Natural killer cell (primary cell): ENCODE results near the gene TMEM130. TPM values are rescaled to one million over a fixed set of nuclear protein-coding genes. Genes with fewer than 3 reads are reported as not detected.

Experiments used
- ATAC-seq, 3 donors: fragments of 150-1000 bp in 2 of 3; fragments of 200-7000 bp in 1 of 3; cut with Tn5 transposase; 1 replicate in 1 of 3; 2 replicates in 2 of 3; pipeline ENCODE4 v1.10.0; 2021; ENCODE audit warnings: mild to moderate bottlenecking in 2 of 3, moderate library complexity in 2 of 3
- DNase-seq, 2 donors: peaks; one replicate each; pipeline versions ENCODE4 v3.0.0 to v3.0.0-alpha.2; 2013 to 2021; ENCODE audit warnings: mixed read lengths in 1 of 2
- H3K27ac ChIP-seq: one replicate; pipeline ENCODE4 v1.5.1; 2013; ENCODE audit warnings: mild to moderate bottlenecking, low read length
- H3K27me3 ChIP-seq: one replicate; pipeline ENCODE4 v1.6.1; 2013; ENCODE audit warnings: low read length; ENCODE audit not compliant: control insufficient read depth, insufficient read depth
- H3K36me3 ChIP-seq: one replicate; pipeline ENCODE4 v1.6.1; 2013; ENCODE audit warnings: low read length; ENCODE audit not compliant: control insufficient read depth, insufficient read depth
- H3K4me1 ChIP-seq: one replicate; pipeline ENCODE4 v1.6.1; 2013; ENCODE audit warnings: low read length; ENCODE audit not compliant: control insufficient read depth, insufficient read depth
- H3K4me3 ChIP-seq: one replicate; pipeline ENCODE4 v1.5.1; 2013; ENCODE audit warnings: low read length
- H3K9me3 ChIP-seq: one replicate; pipeline ENCODE4 v1.6.1; 2013; ENCODE audit warnings: low read length; ENCODE audit not compliant: control insufficient read depth, insufficient read depth
- H3K27ac Mint-ChIP-seq, 2 donors: one replicate each; pipeline ENCODE4 v1.8.0; 2022; ENCODE audit warnings: mild to moderate bottlenecking in 2 of 2, mixed read lengths in 2 of 2, moderate library complexity in 1 of 2
- H3K27me3 Mint-ChIP-seq, 2 donors: one replicate each; pipeline ENCODE4 v1.8.0; 2022; ENCODE audit warnings: low read depth in 2 of 2, mixed read lengths in 2 of 2
- H3K36me3 Mint-ChIP-seq: one replicate; pipeline ENCODE4 v1.8.0; 2022; ENCODE audit warnings: mixed read lengths
- H3K4me1 Mint-ChIP-seq, 2 donors: one replicate each; pipeline ENCODE4 v1.8.0; 2022; ENCODE audit warnings: mixed read lengths in 2 of 2
- H3K4me3 Mint-ChIP-seq: one replicate; pipeline ENCODE4 v1.8.0; 2022; ENCODE audit warnings: mild to moderate bottlenecking, moderate library complexity, mixed read lengths
- H3K9me3 Mint-ChIP-seq, 2 donors: one replicate each; pipeline ENCODE4 v1.8.0; 2022; ENCODE audit warnings: mixed read lengths in 2 of 2
- WGBS: methylation state at CpG from one replicate; pipeline ENCODE4 v1.1.7; 2013; ENCODE audit warnings: missing lambda C conversion rate; ENCODE audit not compliant: insufficient coverage; 5-methylcytosine and 5-hydroxymethylcytosine counted together
- intact Hi-C: fragments of 100-400 bp; cut with micrococcal nuclease; formaldehyde crosslinking; loops from one replicate; pipeline ENCODE4 v1.14.2; 2022
- total RNA-seq, 4 donors: library from RNA; stranded (reverse); fragments of 120-200 nt in 1 of 4; gene quantifications; one replicate each; pipeline versions ENCODE4 v1.2.3 to v1.2.4, GENCODE V29; 2013 to 2022
- TF ChIP-seq, protein P1 (sequence below): fragments of 200-600 bp; IDR thresholded peaks from one replicate; pipeline ENCODE4 v1.8.0; 2022; ENCODE audit warnings: antibody characterized with exemption

Gene TMEM130
- total RNA-seq, 3 donors from 2014 or later (not counting 1 experiment from before 2014, with no cell fraction given), result not detected

DNA sequence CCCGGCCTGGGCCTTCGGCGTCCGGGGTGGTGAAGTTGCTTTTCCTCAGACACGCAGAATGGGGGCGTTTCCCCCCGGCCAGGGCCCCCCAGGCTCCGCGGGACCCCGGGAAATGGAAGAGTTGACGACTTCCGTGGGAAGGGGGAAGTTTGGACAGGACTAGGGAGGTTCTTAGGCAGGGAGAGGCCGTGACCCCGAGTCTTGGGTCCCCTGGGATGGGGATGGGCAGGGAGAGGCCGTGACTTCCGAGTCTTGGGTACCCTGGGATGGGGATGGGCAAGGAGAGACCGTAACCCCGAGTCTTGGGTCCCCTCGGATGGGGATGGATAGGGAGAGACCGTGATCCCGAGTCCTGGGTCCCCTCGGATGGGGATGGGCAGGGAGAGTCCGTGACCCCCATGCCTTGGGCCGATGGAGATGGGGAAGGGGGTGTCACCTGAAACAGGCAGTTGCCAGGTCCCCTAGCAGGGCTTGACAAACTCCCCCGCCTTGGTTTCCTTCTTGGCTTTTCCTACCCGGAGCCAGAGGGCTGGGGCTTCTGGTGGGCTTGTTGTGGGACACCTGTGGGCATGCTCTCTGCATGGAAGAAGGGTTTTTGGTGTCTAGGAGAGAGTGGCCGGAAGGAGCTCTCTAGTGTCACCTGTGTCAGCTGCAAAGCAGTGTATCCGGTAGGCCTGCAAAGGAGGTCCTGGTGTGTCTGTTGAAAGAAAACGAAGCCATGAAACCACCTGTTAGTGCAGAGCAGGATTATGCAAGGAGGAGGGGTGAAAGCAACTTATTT is 9.6 kb upstream of the TMEM130 start:
- intact Hi-C loops, result no loop called here
- peak overlapping the region; percentile 85 to 91 for H3K27ac Mint-ChIP-seq
- TF ChIP-seq, protein P1, sequence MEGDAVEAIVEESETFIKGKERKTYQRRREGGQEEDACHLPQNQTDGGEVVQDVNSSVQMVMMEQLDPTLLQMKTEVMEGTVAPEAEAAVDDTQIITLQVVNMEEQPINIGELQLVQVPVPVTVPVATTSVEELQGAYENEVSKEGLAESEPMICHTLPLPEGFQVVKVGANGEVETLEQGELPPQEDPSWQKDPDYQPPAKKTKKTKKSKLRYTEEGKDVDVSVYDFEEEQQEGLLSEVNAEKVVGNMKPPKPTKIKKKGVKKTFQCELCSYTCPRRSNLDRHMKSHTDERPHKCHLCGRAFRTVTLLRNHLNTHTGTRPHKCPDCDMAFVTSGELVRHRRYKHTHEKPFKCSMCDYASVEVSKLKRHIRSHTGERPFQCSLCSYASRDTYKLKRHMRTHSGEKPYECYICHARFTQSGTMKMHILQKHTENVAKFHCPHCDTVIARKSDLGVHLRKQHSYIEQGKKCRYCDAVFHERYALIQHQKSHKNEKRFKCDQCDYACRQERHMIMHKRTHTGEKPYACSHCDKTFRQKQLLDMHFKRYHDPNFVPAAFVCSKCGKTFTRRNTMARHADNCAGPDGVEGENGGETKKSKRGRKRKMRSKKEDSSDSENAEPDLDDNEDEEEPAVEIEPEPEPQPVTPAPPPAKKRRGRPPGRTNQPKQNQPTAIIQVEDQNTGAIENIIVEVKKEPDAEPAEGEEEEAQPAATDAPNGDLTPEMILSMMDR, result peak; percentile 58

DNA sequence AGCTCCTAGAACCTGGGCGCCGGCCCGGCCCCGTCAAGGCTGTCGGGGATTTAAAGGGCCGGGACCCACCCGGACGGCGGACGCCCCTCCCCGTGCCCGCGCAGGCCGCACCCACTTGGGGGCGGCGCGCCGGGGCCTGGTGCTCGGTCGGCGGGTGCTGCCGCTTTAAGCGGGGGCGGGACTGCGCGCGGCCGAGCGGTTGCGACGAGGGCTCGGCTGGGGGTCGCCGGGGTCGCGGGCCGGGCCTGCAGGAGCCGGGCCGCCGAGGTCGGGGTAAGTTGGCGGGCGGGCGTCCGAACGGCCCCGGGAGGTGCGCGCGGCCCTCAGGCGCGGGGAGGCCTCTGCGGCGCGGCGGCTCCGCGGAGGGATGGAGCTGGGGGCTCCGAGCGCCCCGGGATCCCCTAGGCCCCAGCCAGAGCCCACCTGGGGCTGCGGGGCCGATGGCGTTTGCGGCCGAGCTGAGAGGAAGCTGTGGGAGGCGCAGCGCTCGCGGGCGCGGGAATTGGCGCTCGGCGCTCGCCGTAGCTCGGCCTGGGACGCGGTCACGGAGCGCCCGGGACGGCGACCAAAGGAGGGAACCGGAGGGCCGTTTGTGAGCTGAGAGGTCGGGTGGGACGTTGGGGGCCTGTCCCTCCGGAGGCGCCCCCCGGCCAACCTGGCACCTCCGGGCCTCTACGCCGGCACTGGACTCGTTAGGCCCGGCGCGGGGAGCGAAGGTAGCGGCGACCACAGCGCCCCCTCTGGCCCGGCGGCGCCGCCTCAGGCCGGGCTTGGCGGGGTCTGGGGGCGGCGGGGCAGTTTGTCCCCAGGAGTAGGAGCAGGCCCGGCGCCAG is 8.8 kb upstream of the TMEM130 start, which contains the start of gene TRRAP:
Gene TRRAP (plus strand): TSS at position 168 of the 833 bp plus-strand sequence. CDS start 2,619 bp downstream, outside the sequence.
- Histone ChIP-seq H3K9me3 (no peaks in the 10 kb centered on the region), H3K36me3 (peaks cover 22% of the 10 kb centered on the region), H3K4me1 (peaks cover 23% of the 10 kb centered on the region), H3K27me3 (no peaks in the 10 kb centered on the region), H3K4me3 (peak within 1 kb of the TSS; percentile 93), H3K27ac (peak within 1 kb of the TSS; percentile 86)
- no peaks in the 10 kb centered on the region for H3K27me3 Mint-ChIP-seq
- DNase-seq, result peak; percentile 80 to 86
- peak within 1 kb of the TSS; percentile 85 to 91 for H3K27ac Mint-ChIP-seq
- peak within 1 kb of the TSS; percentile 92 for H3K4me3 Mint-ChIP-seq
- no peaks in the 10 kb centered on the region for H3K36me3 Mint-ChIP-seq
- WGBS, result under 1% methylated on average over 113 of the region's 113 CpGs
- ATAC-seq, result peak; percentile 74 to 88 (median 75)
- TF ChIP-seq, protein P1, result peak; percentile 98
- no peaks in the 10 kb centered on the region for H3K9me3 Mint-ChIP-seq
- peaks cover 9 to 20% of the 10 kb centered on the region in 2 donors for H3K4me1 Mint-ChIP-seq
- intact Hi-C loops, result no loop called here

More for the DNA sequence above, 9.6 kb upstream of the TMEM130 start:
- no peaks in the 10 kb centered on the region for H3K27me3 Mint-ChIP-seq
- DNase-seq, result peak; percentile 44 to 88
- H3K4me3 ChIP-seq, result peak overlapping the region; percentile 93
- H3K9me3 ChIP-seq, result no peaks in the 10 kb centered on the region
- H3K27ac ChIP-seq, result peak overlapping the region; percentile 86
- H3K4me1 ChIP-seq, result peaks cover 23% of the 10 kb centered on the region
- H3K27me3 ChIP-seq, result no peaks in the 10 kb centered on the region
- peak; percentile 66 to 77 (median 71) for ATAC-seq
- H3K4me1 Mint-ChIP-seq, result peaks cover 9 to 20% of the 10 kb centered on the region in 2 donors
- H3K36me3 ChIP-seq, result peaks cover 28% of the 10 kb centered on the region
- WGBS, result 0% methylated on average over 29 of the region's 29 CpGs
- no peaks in the 10 kb centered on the region for H3K36me3 Mint-ChIP-seq
- no peaks in the 10 kb centered on the region for H3K9me3 Mint-ChIP-seq
- H3K4me3 Mint-ChIP-seq, result peak overlapping the region; percentile 92

DNA sequence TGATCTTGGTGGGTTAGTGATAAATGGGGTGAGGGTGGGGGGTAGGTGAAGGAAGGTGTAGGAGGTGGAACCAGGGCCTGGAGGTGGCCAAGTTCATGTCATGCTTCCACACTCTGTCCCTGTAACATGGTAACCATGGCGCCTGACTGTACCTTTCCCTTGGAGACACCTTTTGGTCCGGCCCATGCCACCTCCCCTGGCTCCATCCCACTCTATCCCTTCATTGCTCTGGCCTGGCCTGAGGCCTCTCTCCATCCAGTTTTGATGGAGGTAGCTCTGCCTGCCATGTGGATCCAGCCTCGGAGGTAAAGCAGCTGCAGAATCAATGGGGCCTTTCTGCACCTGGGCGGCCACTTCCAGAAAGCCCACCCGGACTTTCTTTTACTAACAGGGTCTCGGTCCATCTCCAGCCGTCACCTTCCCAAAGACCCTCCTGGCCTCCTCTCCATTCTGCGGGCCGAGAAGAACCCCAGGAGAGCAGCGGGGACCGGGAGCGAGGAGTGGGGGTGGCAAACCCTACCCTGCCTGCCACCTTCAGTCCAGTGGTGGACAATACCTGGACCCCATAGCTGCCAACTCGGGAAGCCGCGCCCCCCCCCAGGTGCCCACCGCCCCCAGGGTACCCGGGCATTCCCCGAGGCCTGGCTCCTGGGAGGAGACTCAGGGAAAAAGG is 8.0 kb upstream of the TMEM130 start:
- WGBS, result 37% methylated on average over 18 of the region's 18 CpGs

More for the DNA sequence above, 8.0 kb upstream of the TMEM130 start:
- Histone ChIP-seq H3K4me3 (peak overlapping the region; percentile 48), H3K27ac (no peak overlapping the region), H3K9me3 (no peaks in the 10 kb centered on the region), H3K27me3 (no peaks in the 10 kb centered on the region), H3K4me1 (peaks cover 23% of the 10 kb centered on the region), H3K36me3 (peaks cover 16% of the 10 kb centered on the region)
- peaks cover 9 to 20% of the 10 kb centered on the region in 2 donors for H3K4me1 Mint-ChIP-seq
- no peaks in the 10 kb centered on the region for H3K27me3 Mint-ChIP-seq
- H3K9me3 Mint-ChIP-seq, result no peaks in the 10 kb centered on the region
- no peaks in the 10 kb centered on the region for H3K36me3 Mint-ChIP-seq
- peak overlapping the region; percentile 29 to 91 for H3K27ac Mint-ChIP-seq
- peak in 1 of 2 donors; percentile 13 for DNase-seq
- TF ChIP-seq, protein P1, result no peak
- ATAC-seq, result no peak
- intact Hi-C loops, result no loop called here
- peak overlapping the region; percentile 80 for H3K4me3 Mint-ChIP-seq
